ENCODE measurements around the gene SYPL1. TPM values are rescaled to one million over a fixed set of nuclear protein-coding genes. Genes with fewer than 3 reads are reported as not detected.

The SYPL1 gene
- total and polyA plus RNA-seq, 9 of the 15 experiments (the other 6 are each of a cell fraction or from before 2014, with no cell fraction given): 23.8 to 214 (median 70.2) TPM

DNA sequence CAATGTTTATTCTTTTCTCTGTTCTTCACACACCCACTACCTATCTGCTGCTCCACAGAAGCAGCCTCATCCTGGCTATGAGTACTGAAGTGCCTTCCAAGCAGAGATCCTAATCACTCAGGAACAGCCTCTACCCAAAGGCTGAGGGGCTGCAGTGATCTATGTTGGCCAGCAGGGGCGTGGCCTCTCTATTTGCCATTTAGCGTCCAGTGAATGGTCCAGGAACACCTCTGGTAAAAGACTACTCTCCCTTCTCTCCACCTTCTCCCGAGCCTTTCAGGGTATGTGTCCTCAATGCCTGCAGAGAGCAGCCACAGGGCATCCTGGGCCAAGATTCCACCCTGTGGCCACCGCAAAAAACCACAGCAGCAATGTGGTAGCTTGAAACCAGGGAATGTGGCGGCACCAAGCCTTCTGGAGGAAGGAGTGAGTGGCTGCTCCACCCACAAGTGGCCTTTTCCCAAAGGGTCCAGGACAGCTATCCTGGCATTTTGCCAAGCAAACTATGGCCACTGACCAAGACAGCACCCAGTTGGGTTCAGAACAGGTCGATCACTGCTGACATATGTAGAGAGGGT lies 70.9 kb downstream of the SYPL1 start (continued):
- TF ChIP-seq ZNF140 (CRISPR knock-in tag; IDR thresholded peaks at IDR 0.05) (no peak), LEF1 (IDR thresholded peaks at IDR 0.05) (0 out of 2 replicates have a peak, but pooled peaks have one; percentile 60), ESRRA (IDR thresholded peaks at IDR 0.05; ENCODE audit: borderline replicate concordance, low read depth) (peak; percentile 53; the same call in 1 of the 2 replicates), NFIC (IDR thresholded peaks at IDR 0.05) (peak; percentile 91), GATA2 (CRISPR knock-in tag; IDR thresholded peaks at IDR 0.05) (peak; percentile 95), ARNT (IDR thresholded peaks at IDR 0.05) (peak in 1 of 2 experiments; percentile 46; a peak in 1 of 4 replicates), SOX6 (IDR thresholded peaks at IDR 0.05) (peak; percentile 55), SMC3 (conservative IDR thresholded peaks at IDR 0.05; ENCODE audit: insufficient read depth, low read depth, low read length) (peak; percentile 58), ZFP36 (IDR thresholded peaks at IDR 0.05; ENCODE audit: low read depth, low read length, partially characterized antibody) (peak; percentile 40), RB1 (IDR thresholded peaks at IDR 0.05; ENCODE audit: low read depth) (0 out of 2 replicates have a peak, but pooled peaks have one; percentile 6), HDAC1 (IDR thresholded peaks at IDR 0.05) (peak in 1 of 2 experiments; percentile 64; a peak in 1 of 4 replicates)
- TF ChIP-seq, protein P1, sequence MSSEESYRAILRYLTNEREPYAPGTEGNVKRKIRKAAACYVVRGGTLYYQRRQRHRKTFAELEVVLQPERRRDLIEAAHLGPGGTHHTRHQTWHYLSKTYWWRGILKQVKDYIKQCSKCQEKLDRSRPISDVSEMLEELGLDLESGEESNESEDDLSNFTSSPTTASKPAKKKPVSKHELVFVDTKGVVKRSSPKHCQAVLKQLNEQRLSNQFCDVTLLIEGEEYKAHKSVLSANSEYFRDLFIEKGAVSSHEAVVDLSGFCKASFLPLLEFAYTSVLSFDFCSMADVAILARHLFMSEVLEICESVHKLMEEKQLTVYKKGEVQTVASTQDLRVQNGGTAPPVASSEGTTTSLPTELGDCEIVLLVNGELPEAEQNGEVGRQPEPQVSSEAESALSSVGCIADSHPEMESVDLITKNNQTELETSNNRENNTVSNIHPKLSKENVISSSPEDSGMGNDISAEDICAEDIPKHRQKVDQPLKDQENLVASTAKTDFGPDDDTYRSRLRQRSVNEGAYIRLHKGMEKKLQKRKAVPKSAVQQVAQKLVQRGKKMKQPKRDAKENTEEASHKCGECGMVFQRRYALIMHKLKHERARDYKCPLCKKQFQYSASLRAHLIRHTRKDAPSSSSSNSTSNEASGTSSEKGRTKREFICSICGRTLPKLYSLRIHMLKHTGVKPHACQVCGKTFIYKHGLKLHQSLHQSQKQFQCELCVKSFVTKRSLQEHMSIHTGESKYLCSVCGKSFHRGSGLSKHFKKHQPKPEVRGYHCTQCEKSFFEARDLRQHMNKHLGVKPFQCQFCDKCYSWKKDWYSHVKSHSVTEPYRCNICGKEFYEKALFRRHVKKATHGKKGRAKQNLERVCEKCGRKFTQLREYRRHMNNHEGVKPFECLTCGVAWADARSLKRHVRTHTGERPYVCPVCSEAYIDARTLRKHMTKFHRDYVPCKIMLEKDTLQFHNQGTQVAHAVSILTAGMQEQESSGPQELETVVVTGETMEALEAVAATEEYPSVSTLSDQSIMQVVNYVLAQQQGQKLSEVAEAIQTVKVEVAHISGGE (CRISPR knock-in tag; IDR thresholded peaks at IDR 0.05): no peak
- TF ChIP-seq, protein P2, sequence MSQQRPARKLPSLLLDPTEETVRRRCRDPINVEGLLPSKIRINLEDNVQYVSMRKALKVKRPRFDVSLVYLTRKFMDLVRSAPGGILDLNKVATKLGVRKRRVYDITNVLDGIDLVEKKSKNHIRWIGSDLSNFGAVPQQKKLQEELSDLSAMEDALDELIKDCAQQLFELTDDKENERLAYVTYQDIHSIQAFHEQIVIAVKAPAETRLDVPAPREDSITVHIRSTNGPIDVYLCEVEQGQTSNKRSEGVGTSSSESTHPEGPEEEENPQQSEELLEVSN (IDR thresholded peaks at IDR 0.05; ENCODE audit: borderline replicate concordance in 1 of 2, extremely low read depth in 1 of 2, insufficient read depth in 1 of 2, insufficient read length in 1 of 2, low read depth in 1 of 2, low read length in 1 of 2, poor library complexity in 1 of 2, severe bottlenecking in 1 of 2): no peak
- TF ChIP-seq, protein P3, sequence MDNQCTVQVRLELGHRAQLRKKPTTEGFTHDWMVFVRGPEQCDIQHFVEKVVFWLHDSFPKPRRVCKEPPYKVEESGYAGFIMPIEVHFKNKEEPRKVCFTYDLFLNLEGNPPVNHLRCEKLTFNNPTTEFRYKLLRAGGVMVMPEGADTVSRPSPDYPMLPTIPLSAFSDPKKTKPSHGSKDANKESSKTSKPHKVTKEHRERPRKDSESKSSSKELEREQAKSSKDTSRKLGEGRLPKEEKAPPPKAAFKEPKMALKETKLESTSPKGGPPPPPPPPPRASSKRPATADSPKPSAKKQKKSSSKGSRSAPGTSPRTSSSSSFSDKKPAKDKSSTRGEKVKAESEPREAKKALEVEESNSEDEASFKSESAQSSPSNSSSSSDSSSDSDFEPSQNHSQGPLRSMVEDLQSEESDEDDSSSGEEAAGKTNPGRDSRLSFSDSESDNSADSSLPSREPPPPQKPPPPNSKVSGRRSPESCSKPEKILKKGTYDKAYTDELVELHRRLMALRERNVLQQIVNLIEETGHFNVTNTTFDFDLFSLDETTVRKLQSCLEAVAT (IDR thresholded peaks at IDR 0.05): 0 out of 4 replicates have a peak, but pooled peaks have one; percentile 30 to 41
- TF ChIP-seq, protein P4, sequence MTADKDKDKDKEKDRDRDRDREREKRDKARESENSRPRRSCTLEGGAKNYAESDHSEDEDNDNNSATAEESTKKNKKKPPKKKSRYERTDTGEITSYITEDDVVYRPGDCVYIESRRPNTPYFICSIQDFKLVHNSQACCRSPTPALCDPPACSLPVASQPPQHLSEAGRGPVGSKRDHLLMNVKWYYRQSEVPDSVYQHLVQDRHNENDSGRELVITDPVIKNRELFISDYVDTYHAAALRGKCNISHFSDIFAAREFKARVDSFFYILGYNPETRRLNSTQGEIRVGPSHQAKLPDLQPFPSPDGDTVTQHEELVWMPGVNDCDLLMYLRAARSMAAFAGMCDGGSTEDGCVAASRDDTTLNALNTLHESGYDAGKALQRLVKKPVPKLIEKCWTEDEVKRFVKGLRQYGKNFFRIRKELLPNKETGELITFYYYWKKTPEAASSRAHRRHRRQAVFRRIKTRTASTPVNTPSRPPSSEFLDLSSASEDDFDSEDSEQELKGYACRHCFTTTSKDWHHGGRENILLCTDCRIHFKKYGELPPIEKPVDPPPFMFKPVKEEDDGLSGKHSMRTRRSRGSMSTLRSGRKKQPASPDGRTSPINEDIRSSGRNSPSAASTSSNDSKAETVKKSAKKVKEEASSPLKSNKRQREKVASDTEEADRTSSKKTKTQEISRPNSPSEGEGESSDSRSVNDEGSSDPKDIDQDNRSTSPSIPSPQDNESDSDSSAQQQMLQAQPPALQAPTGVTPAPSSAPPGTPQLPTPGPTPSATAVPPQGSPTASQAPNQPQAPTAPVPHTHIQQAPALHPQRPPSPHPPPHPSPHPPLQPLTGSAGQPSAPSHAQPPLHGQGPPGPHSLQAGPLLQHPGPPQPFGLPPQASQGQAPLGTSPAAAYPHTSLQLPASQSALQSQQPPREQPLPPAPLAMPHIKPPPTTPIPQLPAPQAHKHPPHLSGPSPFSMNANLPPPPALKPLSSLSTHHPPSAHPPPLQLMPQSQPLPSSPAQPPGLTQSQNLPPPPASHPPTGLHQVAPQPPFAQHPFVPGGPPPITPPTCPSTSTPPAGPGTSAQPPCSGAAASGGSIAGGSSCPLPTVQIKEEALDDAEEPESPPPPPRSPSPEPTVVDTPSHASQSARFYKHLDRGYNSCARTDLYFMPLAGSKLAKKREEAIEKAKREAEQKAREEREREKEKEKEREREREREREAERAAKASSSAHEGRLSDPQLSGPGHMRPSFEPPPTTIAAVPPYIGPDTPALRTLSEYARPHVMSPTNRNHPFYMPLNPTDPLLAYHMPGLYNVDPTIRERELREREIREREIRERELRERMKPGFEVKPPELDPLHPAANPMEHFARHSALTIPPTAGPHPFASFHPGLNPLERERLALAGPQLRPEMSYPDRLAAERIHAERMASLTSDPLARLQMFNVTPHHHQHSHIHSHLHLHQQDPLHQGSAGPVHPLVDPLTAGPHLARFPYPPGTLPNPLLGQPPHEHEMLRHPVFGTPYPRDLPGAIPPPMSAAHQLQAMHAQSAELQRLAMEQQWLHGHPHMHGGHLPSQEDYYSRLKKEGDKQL (CRISPR knock-in tag; IDR thresholded peaks at IDR 0.05; ENCODE audit: borderline replicate concordance): no peak

All from K562 (cell line).